ENCODE results near the gene TECTB. TPM values are rescaled to one million over a fixed set of nuclear protein-coding genes. Genes with fewer than 3 reads are reported as not detected.

Gene TECTB
- total RNA-seq, 6 experiments from 2014 or later, result not detected

DNA sequence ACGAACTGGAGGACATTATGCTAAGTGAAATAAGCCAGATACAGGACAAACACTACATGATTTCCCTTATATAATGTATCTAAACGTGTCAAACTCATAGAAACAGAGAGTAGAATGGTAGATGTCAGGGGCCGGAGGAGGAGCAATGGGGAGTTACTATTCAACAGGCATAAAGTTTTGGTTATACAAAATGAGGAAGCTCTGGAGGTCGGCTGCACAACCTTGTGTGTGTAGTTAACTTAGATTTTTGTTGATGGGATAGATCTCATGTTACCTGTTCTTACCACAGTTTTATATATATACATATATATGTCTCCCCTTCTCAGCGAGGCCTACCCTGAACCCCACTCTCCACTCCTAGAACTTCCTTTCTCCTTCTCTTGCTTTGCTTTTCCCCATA lies 22.4 kb upstream of the TECTB start:
- TF ChIP-seq, protein P1, sequence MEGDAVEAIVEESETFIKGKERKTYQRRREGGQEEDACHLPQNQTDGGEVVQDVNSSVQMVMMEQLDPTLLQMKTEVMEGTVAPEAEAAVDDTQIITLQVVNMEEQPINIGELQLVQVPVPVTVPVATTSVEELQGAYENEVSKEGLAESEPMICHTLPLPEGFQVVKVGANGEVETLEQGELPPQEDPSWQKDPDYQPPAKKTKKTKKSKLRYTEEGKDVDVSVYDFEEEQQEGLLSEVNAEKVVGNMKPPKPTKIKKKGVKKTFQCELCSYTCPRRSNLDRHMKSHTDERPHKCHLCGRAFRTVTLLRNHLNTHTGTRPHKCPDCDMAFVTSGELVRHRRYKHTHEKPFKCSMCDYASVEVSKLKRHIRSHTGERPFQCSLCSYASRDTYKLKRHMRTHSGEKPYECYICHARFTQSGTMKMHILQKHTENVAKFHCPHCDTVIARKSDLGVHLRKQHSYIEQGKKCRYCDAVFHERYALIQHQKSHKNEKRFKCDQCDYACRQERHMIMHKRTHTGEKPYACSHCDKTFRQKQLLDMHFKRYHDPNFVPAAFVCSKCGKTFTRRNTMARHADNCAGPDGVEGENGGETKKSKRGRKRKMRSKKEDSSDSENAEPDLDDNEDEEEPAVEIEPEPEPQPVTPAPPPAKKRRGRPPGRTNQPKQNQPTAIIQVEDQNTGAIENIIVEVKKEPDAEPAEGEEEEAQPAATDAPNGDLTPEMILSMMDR (IDR thresholded peaks at IDR 0.05), result no peak
- H3K27ac Mint-ChIP-seq, result peak overlapping the region; percentile 88
- H3K36me3 Mint-ChIP-seq (ENCODE audit: low read depth), result 0 out of 2 replicates have a peak, but pooled peaks cover under 1% of the 10 kb centered on the region
- peaks cover 31% of the 10 kb centered on the region for H3K4me1 Mint-ChIP-seq (ENCODE audit: low read depth)
- no peaks in the 10 kb centered on the region for H3K27me3 Mint-ChIP-seq (ENCODE audit: insufficient read depth)
- DNase-seq, result no peak
- no peaks in the 10 kb centered on the region for H3K9me3 Mint-ChIP-seq
- no peak overlapping the region; the same call in 1 of the 2 replicates for H3K4me3 Mint-ChIP-seq

DNA sequence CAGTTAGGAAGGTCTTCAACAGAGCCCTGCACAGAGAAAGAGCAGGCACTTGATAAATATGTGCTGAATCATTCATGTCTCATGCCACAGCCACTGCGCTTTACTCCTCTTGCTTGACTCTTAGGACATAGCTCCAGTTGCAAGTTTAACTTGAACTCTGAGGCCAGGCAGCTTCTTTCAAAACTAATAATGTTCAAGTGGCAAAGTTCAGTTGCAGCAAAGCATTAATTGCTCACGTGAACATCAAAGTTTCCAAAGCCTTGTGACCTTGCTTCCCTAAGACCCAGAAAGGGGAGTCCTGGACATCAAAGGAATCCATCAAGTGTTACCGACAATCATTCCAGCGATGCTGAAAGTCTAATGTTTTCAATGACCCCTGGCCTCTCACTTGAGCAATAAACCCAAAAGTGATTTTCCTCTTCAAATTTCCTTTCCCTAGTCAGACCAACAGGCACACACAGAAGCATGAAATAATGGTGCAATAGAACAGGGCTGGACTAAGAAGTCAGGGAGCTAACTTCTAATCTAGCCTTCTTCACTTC lies 21.8 kb upstream of the TECTB start:
- H3K27ac Mint-ChIP-seq, result peak overlapping the region; percentile 88
- H3K9me3 Mint-ChIP-seq, result no peaks in the 10 kb centered on the region
- H3K27me3 Mint-ChIP-seq (ENCODE audit: insufficient read depth), result no peaks in the 10 kb centered on the region
- H3K36me3 Mint-ChIP-seq (ENCODE audit: low read depth), result 0 out of 2 replicates have a peak, but pooled peaks cover 5% of the 10 kb centered on the region
- H3K4me1 Mint-ChIP-seq (ENCODE audit: low read depth), result peaks cover 35% of the 10 kb centered on the region
- peak overlapping the region; percentile 22 for H3K4me3 Mint-ChIP-seq
- TF ChIP-seq, protein P1 (IDR thresholded peaks at IDR 0.05), result no peak
- DNase-seq, result peak; percentile 67

DNA sequence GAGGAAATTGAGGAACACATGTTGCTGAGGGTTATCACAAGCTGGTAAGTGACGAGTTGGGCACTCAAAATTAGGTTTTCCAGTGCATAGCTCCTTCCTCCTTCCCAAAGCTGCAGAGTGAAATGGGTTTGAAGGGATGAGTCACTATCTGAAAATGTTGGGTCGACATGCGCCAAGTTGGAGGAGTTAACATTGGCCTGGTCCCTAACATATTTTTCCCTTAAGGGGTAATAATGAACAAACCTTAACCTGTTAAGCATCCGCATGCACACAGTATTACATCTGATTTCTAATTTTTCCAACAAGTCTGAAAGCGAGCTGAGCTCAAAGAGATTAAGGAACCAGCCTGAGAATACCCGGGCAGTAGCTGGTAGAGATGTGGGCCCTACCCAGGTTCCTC lies 20.7 kb upstream of the TECTB start:
- TF ChIP-seq, protein P1 (IDR thresholded peaks at IDR 0.05), result no peak
- peaks cover 35% of the 10 kb centered on the region for H3K4me1 Mint-ChIP-seq (ENCODE audit: low read depth)
- 0 out of 2 replicates have a peak, but pooled peaks cover 5% of the 10 kb centered on the region for H3K36me3 Mint-ChIP-seq (ENCODE audit: low read depth)
- no peak overlapping the region; the same call in 1 of the 2 replicates for H3K27ac Mint-ChIP-seq
- H3K4me3 Mint-ChIP-seq, result no peak overlapping the region
- H3K9me3 Mint-ChIP-seq, result peaks cover 6% of the 10 kb centered on the region; the same call in 1 of the 2 replicates
- DNase-seq, result no peak
- H3K27me3 Mint-ChIP-seq (ENCODE audit: insufficient read depth), result no peaks in the 10 kb centered on the region

DNA sequence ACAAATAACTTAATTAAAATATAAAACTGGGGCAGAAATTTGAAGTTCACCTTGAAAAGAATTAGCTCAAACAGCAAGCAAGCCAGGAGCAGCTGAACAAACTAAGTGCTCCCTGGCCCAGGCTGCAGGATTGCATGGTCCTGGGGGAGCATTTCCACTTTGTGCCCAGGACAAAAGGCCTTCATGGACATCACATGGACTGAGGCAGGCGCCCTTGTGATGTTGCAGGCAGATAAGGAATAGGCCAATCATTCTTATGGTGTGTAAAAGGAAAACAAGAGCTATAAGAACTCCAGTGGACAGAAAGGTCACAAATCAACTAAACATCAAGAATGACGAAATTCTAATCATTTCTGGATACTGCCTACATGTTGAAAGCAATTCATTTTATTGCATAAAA lies 17.5 kb upstream of the TECTB start:
- Mint-ChIP-seq H3K36me3 (ENCODE audit: low read depth) (0 out of 2 replicates have a peak, but pooled peaks cover 5% of the 10 kb centered on the region), H3K9me3 (peaks cover 6% of the 10 kb centered on the region; the same call in 1 of the 2 replicates), H3K27me3 (ENCODE audit: insufficient read depth) (no peaks in the 10 kb centered on the region), H3K27ac (no peak overlapping the region), H3K4me3 (no peak overlapping the region), H3K4me1 (ENCODE audit: low read depth) (peaks cover 59% of the 10 kb centered on the region)
- no peak for DNase-seq
- TF ChIP-seq, protein P1 (IDR thresholded peaks at IDR 0.05), result no peak

DNA sequence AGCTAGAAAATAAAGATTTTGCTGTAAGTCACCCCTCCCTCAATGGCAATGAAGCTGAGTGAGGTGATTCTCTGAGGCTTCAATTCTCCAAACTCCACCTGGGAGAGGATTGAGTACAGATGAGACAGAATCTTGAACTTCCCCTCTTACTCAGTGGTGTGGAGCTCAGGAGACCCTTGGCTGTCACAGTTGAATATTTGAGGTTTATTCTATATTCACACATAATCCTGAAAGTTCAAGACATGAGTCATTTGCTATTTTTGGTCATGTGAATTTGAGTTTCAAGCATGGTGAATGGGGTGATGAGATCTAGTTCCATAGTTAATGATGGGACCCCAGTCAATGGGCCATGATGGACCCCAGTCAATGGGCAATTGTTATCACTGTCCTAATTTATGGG lies 13.9 kb upstream of the TECTB start:
- Mint-ChIP-seq H3K4me1 (ENCODE audit: low read depth) (peaks cover 53% of the 10 kb centered on the region), H3K4me3 (peak overlapping the region; percentile 34; the same call in 1 of the 2 replicates), H3K27me3 (ENCODE audit: insufficient read depth) (no peaks in the 10 kb centered on the region), H3K9me3 (peaks cover 6% of the 10 kb centered on the region; the same call in 1 of the 2 replicates), H3K27ac (no peak overlapping the region), H3K36me3 (ENCODE audit: low read depth) (0 out of 2 replicates have a peak, but pooled peaks cover 5% of the 10 kb centered on the region)
- peak; percentile 41 for DNase-seq
- TF ChIP-seq, protein P1 (IDR thresholded peaks at IDR 0.05), result no peak

All from HFFc6 (cell line).